Measurements from ENCODE around the gene ZDHHC11.
"Not testable (repeated sequence)": the region's sequence is repeated elsewhere in the genome, so short reads cannot be mapped to it uniquely, and the experiment has no call there.

DNA sequence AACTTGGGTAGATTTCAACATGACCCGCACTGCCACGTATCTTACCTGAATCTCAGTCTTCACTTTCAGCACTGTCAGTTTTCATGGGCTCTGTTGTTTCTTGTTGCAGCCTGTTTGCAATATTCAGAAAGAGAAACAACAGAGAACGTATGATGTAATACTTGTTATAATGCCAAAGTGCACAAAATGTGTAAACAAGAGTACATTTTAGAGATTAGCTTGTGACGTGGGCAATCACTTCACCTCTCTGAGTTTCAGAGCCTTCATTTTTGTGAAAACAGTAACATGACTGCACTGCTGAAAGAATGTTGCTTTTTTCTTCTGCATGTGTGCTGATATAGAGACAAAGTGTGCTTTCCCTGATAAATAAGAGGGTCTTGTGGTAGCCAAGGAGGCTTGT is 49.7 kb downstream of the ZDHHC11 start:
- TF ChIP-seq CTCF (IDR thresholded peaks at IDR 0.05; ENCODE audit: low read depth, low read length); EZH2phosphoT487 (IDR thresholded peaks at IDR 0.05; ENCODE audit: low read depth): not testable (repeated sequence)

Data from OCI-LY3 (cell line).